Neural crest cell (in vitro differentiated cells): ENCODE data around the gene COMTD1. TPM values are rescaled to one million over a fixed set of nuclear protein-coding genes. Genes with fewer than 3 reads are reported as not detected.

ENCODE experiments used
- DNase-seq: peaks from one replicate; pipeline ENCODE4 v3.0.0; 2021; ENCODE audit warnings: low read depth, mixed read lengths, low spot score
- H3K27ac Mint-ChIP-seq: one replicate; pipeline ENCODE4 v1.8.0; 2021; ENCODE audit warnings: mild to moderate bottlenecking, mixed read lengths; ENCODE audit not compliant: unreplicated experiment
- H3K27me3 Mint-ChIP-seq: 2 replicates; pipeline ENCODE4 v1.8.0; 2021; ENCODE audit warnings: low read depth, mild to moderate bottlenecking, mixed read lengths
- H3K36me3 Mint-ChIP-seq: 2 replicates; pipeline ENCODE4 v1.8.0; 2021; ENCODE audit warnings: low read depth, mild to moderate bottlenecking, mixed read lengths
- H3K4me1 Mint-ChIP-seq: 2 replicates; pipeline ENCODE4 v1.8.0; 2021; ENCODE audit warnings: mixed read lengths
- H3K4me3 Mint-ChIP-seq: one replicate; pipeline ENCODE4 v1.8.0; 2021; ENCODE audit warnings: mild to moderate bottlenecking, mixed read lengths
- H3K9me3 Mint-ChIP-seq: 2 replicates; pipeline ENCODE4 v1.8.0; 2021; ENCODE audit warnings: mixed read lengths
- CTCF ChIP-seq: fragments of 200-600 bp; sonication (generic); conservative IDR thresholded peaks from 2 replicates; pipeline ENCODE4 v1.5.0; 2021; ENCODE audit warnings: antibody characterized with exemption, mild to moderate bottlenecking
- total RNA-seq: library from RNA; stranded (reverse); gene quantifications from 2 replicates; pipeline ENCODE4 v1.2.1, GENCODE V29; 2021

COMTD1 gene
- total RNA-seq, 1 donor from 2014 or later = 4.7 TPM

DNA sequence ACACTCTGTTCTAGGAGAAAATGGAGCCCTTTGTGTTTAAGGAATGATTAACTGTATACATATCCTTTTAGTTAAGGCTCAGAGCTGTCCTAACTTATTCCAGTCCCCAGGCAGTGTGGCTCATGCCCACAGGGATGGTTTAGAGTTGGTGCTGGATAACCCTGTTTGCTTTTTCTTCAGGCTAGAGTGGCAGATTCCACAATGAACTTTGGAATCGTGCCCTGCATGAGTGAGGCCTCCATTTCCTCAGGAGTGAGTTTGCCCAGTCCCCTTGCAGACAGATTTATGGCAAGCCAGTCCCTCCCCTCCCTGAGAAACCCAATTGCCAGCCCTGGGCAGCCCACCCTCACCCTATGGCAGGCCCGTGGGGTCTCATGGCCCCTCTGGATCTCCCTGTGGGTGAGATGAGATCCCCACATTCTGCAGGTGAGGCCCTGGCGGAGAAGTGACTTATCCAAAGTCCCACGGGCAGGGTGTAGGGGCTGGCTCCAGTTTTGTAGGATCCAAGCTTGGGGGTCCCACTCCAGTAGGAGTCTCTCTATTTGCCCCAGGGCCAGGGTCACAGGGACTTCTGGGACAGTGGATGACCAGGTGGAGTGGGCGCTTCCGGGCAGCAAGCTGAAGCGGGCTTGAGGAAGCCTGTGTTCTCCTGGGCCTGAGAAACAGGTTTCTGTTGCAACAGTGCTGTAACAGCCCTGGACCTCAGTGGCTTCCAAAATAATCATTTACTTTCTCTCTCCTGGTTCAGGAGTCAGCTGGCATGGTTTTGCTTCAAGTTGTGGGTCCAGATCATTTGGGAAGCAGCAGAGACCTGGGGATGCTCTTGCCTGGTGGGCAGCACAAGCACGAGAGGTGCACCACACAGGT is 9.0 kb upstream of the COMTD1 start:
- Mint-ChIP-seq H3K9me3 (no peaks in the 10 kb centered on the region), H3K4me3 (no peak overlapping the region), H3K27ac (no peak overlapping the region), H3K36me3 (no peaks in the 10 kb centered on the region), H3K27me3 (no peaks in the 10 kb centered on the region), H3K4me1 (no peaks in the 10 kb centered on the region)
- DNase-seq = no peak
- no peak for TF ChIP-seq CTCF

DNA sequence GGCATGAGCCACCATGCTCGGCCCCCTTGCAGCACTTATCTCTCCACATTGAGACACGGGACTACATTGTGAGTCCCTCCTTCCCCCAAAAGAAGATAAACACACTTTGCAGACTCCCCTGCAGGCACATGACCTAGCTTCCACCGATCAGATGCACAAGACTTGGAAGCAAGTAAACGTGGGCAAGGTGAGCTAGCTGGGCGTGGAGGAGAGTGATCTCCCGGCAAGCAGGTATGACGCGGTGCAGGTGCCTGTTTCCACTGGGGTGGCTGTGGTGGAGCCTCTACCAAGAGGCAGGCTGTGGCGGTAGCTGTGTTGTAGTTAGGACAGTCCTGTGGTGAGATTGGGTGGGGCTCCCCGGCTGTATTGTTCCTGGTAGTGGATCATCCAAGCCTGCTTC is 7.7 kb upstream of the COMTD1 start:
- Mint-ChIP-seq H3K4me3 (no peak overlapping the region), H3K9me3 (no peaks in the 10 kb centered on the region), H3K4me1 (no peaks in the 10 kb centered on the region), H3K27ac (no peak overlapping the region), H3K27me3 (no peaks in the 10 kb centered on the region), H3K36me3 (no peaks in the 10 kb centered on the region)
- TF ChIP-seq CTCF = no peak
- no peak for DNase-seq

DNA sequence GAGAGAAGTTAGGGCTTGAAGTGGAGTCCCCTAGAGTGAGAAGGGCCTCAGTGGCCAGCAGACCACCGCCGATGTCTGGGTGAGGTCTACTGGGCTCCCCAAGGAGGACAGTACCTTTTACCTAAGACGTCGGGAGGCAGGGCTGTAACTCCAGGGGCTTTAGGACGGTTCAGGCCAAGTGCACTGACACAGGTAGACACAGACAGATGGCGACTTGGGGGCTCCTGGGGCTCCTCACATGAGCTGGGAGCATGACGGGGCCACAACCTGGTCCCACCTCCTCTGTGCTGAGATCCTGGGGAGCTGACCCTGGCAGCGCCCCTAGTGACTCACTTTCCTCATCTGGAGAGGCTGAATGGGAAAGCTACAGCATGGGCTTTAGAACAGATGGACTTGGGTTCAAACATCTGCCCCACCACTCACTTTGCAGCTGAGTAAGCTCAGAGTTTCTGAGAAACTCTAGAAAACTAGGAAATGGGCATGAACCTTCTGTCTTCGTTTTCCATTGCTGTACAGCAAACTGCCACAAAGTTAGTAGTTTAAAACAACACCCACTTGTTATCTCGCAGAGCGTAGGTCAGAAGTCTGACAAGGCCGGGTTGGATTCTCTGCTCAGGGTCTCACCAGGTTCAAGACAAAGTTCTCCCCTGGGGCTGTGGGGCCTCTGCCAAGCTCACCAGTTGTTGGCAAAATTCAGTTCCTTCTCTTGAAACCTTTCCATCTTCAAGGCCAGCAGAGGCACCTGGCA is 4.7 kb upstream of the COMTD1 start:
- DNase-seq = no peak
- Mint-ChIP-seq H3K4me1 (peaks cover 5% of the 10 kb centered on the region), H3K27me3 (no peaks in the 10 kb centered on the region), H3K36me3 (no peaks in the 10 kb centered on the region), H3K27ac (no peak overlapping the region), H3K4me3 (no peak overlapping the region), H3K9me3 (no peaks in the 10 kb centered on the region)
- TF ChIP-seq CTCF = no peak

DNA sequence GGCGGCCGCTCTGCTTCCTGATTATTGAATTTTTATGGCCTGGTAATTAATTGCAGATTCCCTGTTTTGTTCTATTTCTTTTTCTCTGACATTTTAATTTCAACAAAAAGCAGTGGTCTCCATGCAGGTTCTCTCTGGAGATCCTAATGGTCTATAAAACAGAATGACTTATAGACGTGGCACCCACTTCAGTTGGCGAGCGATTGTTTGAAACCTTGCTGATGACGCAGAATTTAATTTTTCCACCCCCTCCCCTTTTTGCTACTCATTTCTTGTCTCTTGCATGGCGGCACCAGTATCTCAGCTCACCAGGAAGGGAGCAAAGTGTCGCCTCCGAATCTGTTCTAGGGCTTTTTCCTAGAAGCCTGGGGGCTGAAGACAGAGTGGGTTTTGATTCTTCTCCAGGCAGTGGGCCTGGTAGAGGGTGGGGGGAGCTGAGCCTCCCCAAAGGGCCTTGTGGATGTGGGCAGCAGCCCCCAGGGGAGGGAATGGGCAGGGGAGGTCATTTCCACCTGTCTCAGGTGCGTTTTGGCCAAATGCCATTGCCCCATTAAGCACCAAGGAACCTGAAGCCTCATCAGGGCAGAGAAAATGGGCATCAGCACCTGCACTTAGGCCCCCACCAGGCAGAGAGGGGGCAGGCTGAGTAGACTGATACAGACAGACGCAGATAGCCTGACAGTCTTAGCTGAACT is 3.5 kb upstream of the COMTD1 start:
- H3K36me3 Mint-ChIP-seq = no peaks in the 10 kb centered on the region
- H3K9me3 Mint-ChIP-seq = no peaks in the 10 kb centered on the region
- H3K4me1 Mint-ChIP-seq = peaks cover 5% of the 10 kb centered on the region
- H3K27ac Mint-ChIP-seq = no peak overlapping the region
- H3K27me3 Mint-ChIP-seq = no peaks in the 10 kb centered on the region
- no peak for TF ChIP-seq CTCF
- H3K4me3 Mint-ChIP-seq = peak overlapping the region; percentile 61
- DNase-seq = no peak

DNA sequence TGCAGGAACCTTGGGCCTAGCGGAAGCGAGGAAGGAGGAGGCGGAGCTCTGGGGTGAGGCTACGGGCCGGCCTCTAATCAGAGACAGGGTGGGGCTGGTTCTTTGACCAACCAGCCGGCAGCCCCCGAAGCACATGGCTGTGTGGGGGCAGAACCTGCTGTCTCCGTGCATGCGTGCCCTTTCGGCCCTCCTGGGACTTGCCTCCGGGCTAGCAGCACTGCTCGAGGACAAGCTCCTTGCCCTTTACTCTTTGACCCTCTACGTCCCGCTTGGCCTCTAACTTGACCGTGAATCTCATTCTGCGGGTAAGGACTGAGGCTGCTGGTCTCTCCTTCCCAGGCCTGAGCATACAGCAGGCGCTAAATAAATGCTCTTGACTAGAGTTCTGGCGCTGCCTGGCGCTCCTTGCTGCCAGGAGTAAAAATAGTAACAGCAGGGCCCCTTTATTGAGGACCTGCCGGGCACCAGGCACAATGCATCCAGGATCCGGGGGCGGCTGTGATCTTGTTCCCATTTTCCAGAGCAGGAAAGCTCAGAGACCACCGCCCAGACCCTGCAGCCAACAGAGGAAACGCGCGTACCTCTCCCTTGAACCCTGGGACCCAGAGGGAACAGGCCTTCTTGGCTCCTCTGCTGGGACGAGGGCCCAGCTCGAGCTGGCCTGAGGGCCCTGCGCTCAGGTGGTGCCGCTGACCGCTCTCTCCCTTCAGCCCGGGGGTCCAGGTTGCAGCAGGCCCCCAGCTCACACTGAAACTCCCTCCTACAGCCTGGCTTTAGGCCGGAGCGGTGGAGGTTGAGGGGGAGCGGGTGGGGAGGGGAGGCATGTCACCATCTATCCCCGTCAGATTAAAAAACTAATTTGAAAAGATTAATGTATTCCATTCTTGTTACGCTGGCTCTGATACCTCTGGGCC is 2.7 kb upstream of the COMTD1 start:
- no peaks in the 10 kb centered on the region for H3K27me3 Mint-ChIP-seq
- H3K4me1 Mint-ChIP-seq = peaks cover 7% of the 10 kb centered on the region
- TF ChIP-seq CTCF = no peak
- DNase-seq = no peak
- peak overlapping the region; percentile 61 for H3K4me3 Mint-ChIP-seq
- no peak overlapping the region for H3K27ac Mint-ChIP-seq
- H3K9me3 Mint-ChIP-seq = no peaks in the 10 kb centered on the region
- no peaks in the 10 kb centered on the region for H3K36me3 Mint-ChIP-seq
